MM.1S (cell line): Measurements from ENCODE around the gene PNMT.

ENCODE experiments used
- DNase-seq: peaks from one replicate; pipeline ENCODE4 v3.0.0-alpha.2; 2015
- H2AFZ ChIP-seq: fragments of 300-600 bp; sonication (generic); 2 replicates; pipeline ENCODE4 v1.6.0; 2016; ENCODE audit warnings: antibody characterized with exemption, low read length
- H3F3A ChIP-seq: fragments of 300-600 bp; sonication (generic); 2 replicates; pipeline ENCODE4 v1.6.1; 2016; ENCODE audit warnings: mild to moderate bottlenecking, antibody characterized with exemption, low read length, moderate library complexity, mixed read lengths; ENCODE audit not compliant: insufficient read depth
- H3K27ac ChIP-seq: fragments of 300-600 bp; sonication (generic); 2 replicates; pipeline ENCODE4 v1.5.1; 2016; ENCODE audit warnings: mild to moderate bottlenecking, low read length
- H3K27me3 ChIP-seq: fragments of 300-600 bp; sonication (generic); replicated peaks from 2 replicates; pipeline ENCODE4 v1.6.0; 2016; ENCODE audit warnings: low read length; ENCODE audit not compliant: insufficient read depth
- H3K36me3 ChIP-seq: fragments of 300-600 bp; sonication (generic); replicated peaks from 2 replicates; pipeline ENCODE4 v1.6.1; 2016; ENCODE audit warnings: mild to moderate bottlenecking, low read length, mixed read lengths; ENCODE audit not compliant: insufficient read depth
- H3K4me1 ChIP-seq: fragments of 300-600 bp; sonication (generic); 2 replicates; pipeline ENCODE4 v1.6.1; 2016; ENCODE audit warnings: low read length, mixed read lengths
- H3K4me2 ChIP-seq: fragments of 300-600 bp; sonication (generic); 2 replicates; pipeline ENCODE4 v1.6.0; 2016; ENCODE audit warnings: low read depth, low read length
- H3K4me3 ChIP-seq: fragments of 300-600 bp; sonication (generic); 2 replicates; pipeline ENCODE4 v1.5.1; 2016; ENCODE audit warnings: low read length, mixed read lengths
- H3K79me2 ChIP-seq: fragments of 300-600 bp; sonication (generic); 2 replicates; pipeline ENCODE4 v1.6.1; 2016; ENCODE audit warnings: mixed run types, low read length, mixed read lengths
- H3K9ac ChIP-seq: fragments of 300-600 bp; sonication (generic); 2 replicates; pipeline ENCODE4 v1.6.1; 2016; ENCODE audit warnings: low read length, mixed read lengths
- H3K9me2 ChIP-seq: fragments of 300-600 bp; sonication (generic); replicated peaks from 2 replicates; pipeline ENCODE4 v1.6.1; 2016; ENCODE audit warnings: mild to moderate bottlenecking, low read length, mixed read lengths; ENCODE audit not compliant: insufficient read depth
- H3K9me3 ChIP-seq: fragments of 300-600 bp; sonication (generic); replicated peaks from 2 replicates; pipeline ENCODE4 v1.6.1; 2016; ENCODE audit warnings: mild to moderate bottlenecking, low read length, mixed read lengths; ENCODE audit not compliant: insufficient read depth
- H4K20me1 ChIP-seq: fragments of 300-600 bp; sonication (generic); 2 replicates; pipeline ENCODE4 v1.6.1; 2016; ENCODE audit warnings: mild to moderate bottlenecking, low read length, moderate library complexity, mixed read lengths; ENCODE audit not compliant: insufficient read depth
- EZH2 ChIP-seq: fragments of 300-600 bp; sonication (generic); optimal IDR thresholded peaks from 2 replicates; pipeline ENCODE3; 2017; ENCODE audit warnings: low read depth, mild to moderate bottlenecking, antibody characterized with exemption, low read length, mixed read lengths
- EZH2phosphoT487 ChIP-seq: fragments of 300-600 bp; sonication (generic); IDR thresholded peaks from 2 replicates; pipeline ENCODE4 v1.6.1; 2018; ENCODE audit warnings: antibody characterized with exemption, low read length
- TF ChIP-seq, protein P1 (sequence below): fragments of 300-600 bp; sonication (generic); IDR thresholded peaks from 2 replicates; pipeline ENCODE4 v1.5.1; 2016; ENCODE audit warnings: antibody characterized with exemption, low read length, mixed read lengths

The PNMT gene, protein sequence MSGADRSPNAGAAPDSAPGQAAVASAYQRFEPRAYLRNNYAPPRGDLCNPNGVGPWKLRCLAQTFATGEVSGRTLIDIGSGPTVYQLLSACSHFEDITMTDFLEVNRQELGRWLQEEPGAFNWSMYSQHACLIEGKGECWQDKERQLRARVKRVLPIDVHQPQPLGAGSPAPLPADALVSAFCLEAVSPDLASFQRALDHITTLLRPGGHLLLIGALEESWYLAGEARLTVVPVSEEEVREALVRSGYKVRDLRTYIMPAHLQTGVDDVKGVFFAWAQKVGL

DNA sequence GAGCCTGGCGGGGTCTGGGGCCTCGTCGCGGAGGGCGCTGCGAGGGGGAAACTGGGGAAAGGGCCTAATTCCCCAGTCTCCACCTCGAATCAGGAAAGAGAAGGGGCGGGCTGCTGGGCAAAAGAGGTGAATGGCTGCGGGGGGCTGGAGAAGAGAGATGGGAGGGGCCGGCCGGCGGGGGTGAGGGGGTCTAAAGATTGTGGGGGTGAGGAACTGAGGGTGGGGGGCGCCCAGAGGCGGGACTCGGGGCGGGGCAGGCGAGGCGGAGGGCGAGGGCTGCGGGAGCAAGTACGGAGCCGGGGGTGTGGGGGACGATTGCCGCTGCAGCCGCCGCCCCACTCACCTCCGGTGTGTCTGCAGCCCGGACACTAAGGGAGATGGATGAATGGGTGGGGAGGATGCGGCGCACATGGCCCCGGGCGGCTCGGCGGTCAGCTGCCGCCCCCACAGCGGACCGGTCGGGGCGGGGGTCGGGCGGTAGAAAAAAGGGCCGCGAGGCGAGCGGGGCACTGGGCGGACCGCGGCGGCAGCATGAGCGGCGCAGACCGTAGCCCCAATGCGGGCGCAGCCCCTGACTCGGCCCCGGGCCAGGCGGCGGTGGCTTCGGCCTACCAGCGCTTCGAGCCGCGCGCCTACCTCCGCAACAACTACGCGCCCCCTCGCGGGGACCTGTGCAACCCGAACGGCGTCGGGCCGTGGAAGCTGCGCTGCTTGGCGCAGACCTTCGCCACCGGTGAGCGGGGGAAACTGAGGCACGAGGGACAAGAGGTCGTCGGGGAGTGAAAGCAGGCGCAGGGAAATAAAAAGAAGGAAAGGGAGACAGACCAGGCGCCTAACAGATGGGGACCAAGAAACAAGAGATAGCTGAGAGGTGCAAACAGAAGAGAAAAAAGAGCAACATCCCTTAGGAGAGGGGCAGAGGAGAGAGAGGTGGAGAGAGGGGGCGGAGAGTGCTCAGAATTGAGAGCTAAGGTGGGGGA lies at the start of gene PNMT:
Gene PNMT, plus strand, starts transcription at position 509 of the 980 bp plus-strand sequence. Its CDS starts 23 bp downstream, at position 532.
- Histone ChIP-seq H3K4me1 (no peaks in the 10 kb centered on the region), H3K9me2 (no peaks in the 10 kb centered on the region), H3K27ac (no peak within 1 kb of the TSS), H3K36me3 (no peaks in the 10 kb centered on the region), H3K4me3 (peak within 1 kb of the TSS; percentile 51), H3K9ac (peak within 1 kb of the TSS; percentile 53; the same call in 1 of the 2 replicates), H3K79me2 (no peaks in the 10 kb centered on the region), H2AFZ (peak within 1 kb of the TSS; percentile 67), H4K20me1 (no peaks in the 10 kb centered on the region), H3K9me3 (no peaks in the 10 kb centered on the region), H3K4me2 (peak within 1 kb of the TSS; percentile 94), H3K27me3 (peaks cover 27% of the 10 kb centered on the region), H3F3A (no peaks in the 10 kb centered on the region)
- no peak for TF ChIP-seq EZH2
- TF ChIP-seq, protein P1, sequence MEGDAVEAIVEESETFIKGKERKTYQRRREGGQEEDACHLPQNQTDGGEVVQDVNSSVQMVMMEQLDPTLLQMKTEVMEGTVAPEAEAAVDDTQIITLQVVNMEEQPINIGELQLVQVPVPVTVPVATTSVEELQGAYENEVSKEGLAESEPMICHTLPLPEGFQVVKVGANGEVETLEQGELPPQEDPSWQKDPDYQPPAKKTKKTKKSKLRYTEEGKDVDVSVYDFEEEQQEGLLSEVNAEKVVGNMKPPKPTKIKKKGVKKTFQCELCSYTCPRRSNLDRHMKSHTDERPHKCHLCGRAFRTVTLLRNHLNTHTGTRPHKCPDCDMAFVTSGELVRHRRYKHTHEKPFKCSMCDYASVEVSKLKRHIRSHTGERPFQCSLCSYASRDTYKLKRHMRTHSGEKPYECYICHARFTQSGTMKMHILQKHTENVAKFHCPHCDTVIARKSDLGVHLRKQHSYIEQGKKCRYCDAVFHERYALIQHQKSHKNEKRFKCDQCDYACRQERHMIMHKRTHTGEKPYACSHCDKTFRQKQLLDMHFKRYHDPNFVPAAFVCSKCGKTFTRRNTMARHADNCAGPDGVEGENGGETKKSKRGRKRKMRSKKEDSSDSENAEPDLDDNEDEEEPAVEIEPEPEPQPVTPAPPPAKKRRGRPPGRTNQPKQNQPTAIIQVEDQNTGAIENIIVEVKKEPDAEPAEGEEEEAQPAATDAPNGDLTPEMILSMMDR = peak; percentile 74
- TF ChIP-seq EZH2phosphoT487 = no peak
- peak; percentile 70 for DNase-seq

DNA sequence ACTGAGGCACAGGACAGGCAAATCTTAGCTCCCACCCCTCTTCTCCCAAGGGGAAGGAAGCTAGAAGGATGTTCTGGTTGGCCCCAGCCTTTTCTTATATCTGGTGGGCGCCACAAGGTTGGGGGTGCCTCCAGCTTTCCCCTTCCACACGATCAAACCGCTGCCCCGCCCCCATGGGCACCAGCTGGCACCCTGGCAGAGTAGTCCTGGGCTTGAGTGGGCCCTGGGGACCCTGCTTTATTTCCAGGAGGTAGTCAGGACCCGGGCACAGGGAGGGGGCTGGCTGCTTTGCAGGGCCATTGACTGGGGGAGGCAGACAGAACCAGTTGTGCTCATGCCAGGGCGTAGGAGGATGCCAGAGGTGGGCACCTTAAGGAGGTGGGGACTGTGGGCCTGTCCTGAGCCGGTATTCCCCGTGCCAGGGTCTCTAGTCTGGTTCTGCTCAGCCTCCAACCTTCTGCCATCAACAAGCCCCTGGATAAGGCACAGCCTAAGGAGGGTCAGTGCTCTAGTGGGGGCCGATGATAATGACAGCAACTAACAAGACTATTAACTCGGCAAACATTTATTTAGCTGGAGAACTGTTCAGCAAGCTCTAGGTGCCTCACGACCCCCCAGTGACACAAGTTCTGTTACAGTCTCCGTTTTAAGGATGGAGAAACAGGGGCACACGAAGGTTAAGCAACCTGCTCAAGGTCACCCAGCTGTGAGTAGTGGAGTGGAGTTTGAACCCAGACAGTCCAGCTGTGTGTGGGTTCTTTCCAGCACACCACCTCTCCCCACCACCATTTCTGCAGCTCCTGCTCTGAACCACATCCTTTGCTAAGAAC lies 49.1 kb upstream of the PNMT start:
- Histone ChIP-seq H4K20me1 (no peaks in the 10 kb centered on the region), H3K4me2 (peak overlapping the region; percentile 91), H3F3A (peaks cover 10% of the 10 kb centered on the region; the same call in 1 of the 2 replicates), H3K36me3 (no peaks in the 10 kb centered on the region), H3K27me3 (peaks cover 13% of the 10 kb centered on the region), H3K9ac (no peak overlapping the region; the same call in 1 of the 2 replicates), H2AFZ (peak overlapping the region; percentile 51), H3K4me1 (peaks cover 20% of the 10 kb centered on the region), H3K4me3 (no peak overlapping the region), H3K9me3 (no peaks in the 10 kb centered on the region), H3K9me2 (no peaks in the 10 kb centered on the region), H3K27ac (no peak overlapping the region), H3K79me2 (no peaks in the 10 kb centered on the region)
- DNase-seq = no peak
- TF ChIP-seq, protein P1 = no peak
- TF ChIP-seq EZH2 (no peak), EZH2phosphoT487 (no peak)

DNA sequence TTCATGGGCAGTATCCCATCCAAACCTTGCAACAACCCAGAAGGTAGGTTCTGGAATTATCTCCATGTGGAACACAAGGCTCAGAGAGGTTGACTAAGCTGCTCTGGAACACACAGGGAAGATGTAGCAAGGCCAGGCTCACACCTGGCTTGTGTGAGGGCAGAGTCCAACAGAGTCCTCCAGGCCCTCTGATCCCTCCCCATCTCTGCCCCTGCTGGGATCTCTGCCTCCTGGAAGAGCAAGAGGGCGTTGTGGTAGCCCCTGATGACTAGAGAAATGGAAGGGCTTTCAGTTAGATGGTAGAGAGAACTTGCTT lies 48.5 kb upstream of the PNMT start:
- no peak overlapping the region for H3K27ac ChIP-seq
- TF ChIP-seq EZH2 = no peak
- TF ChIP-seq EZH2phosphoT487 = no peak
- TF ChIP-seq, protein P1 = no peak
- peaks cover 13% of the 10 kb centered on the region for H3K27me3 ChIP-seq
- H3K4me2 ChIP-seq = no peak overlapping the region
- no peak overlapping the region for H3K4me3 ChIP-seq
- H3K36me3 ChIP-seq = no peaks in the 10 kb centered on the region
- H3K9me2 ChIP-seq = no peaks in the 10 kb centered on the region
- H3K4me1 ChIP-seq = peaks cover 20% of the 10 kb centered on the region
- H3K9ac ChIP-seq = no peak overlapping the region
- H3F3A ChIP-seq = peaks cover 10% of the 10 kb centered on the region; the same call in 1 of the 2 replicates
- no peaks in the 10 kb centered on the region for H4K20me1 ChIP-seq
- no peak overlapping the region for H2AFZ ChIP-seq
- no peak for DNase-seq
- H3K9me3 ChIP-seq = no peaks in the 10 kb centered on the region
- H3K79me2 ChIP-seq = no peaks in the 10 kb centered on the region
